ENCODE measurements around the gene OR52J3. TPM values are rescaled to one million over a fixed set of nuclear protein-coding genes. Genes with fewer than 3 reads are reported as not detected.
"Not testable (repeated sequence)": the region's sequence is repeated elsewhere in the genome, so short reads cannot be mapped to it uniquely, and the experiment has no call there.

The OR52J3 gene
- total and polyA plus RNA-seq, 4 donors, result not detected

GRCh38 chr11:5042091-5042490, 4.2 kb upstream of the OR52J3 start:
- Histone ChIP-seq H3K4me3 (ENCODE audit: low read depth, low read length) (no peak overlapping the region), H3K36me3 (ENCODE audit: control insufficient read depth, insufficient read depth, low read length) (no peaks in the 10 kb centered on the region), H3K4me1 (ENCODE audit: control insufficient read depth, insufficient read depth, low read length) (no peaks in the 10 kb centered on the region), H3K27me3 (ENCODE audit: control insufficient read depth, insufficient read depth, low read length) (no peaks in the 10 kb centered on the region), H3K27ac (ENCODE audit: low read depth, low read length) (no peak overlapping the region), H3K9me3 (ENCODE audit: control insufficient read depth, insufficient read depth, low read length) (no peaks in the 10 kb centered on the region)
- no peak for DNase-seq (ENCODE audit: low read depth in 4 of 6, low spot score in 6 of 6)
- no CpG with 5 or more reads among the region's 3 CpGs for WGBS (ENCODE audit: insufficient coverage)

- no peaks in the 10 kb centered on the region for H3K27me3 ChIP-seq (ENCODE audit: control insufficient read depth, insufficient read depth, low read length)
- no peak overlapping the region for H3K27ac ChIP-seq (ENCODE audit: low read depth, low read length)
- H3K36me3 ChIP-seq (ENCODE audit: control insufficient read depth, insufficient read depth, low read length), result no peaks in the 10 kb centered on the region
- no peaks in the 10 kb centered on the region for H3K9me3 ChIP-seq (ENCODE audit: control insufficient read depth, insufficient read depth, low read length)
- no peaks in the 10 kb centered on the region for H3K4me1 ChIP-seq (ENCODE audit: control insufficient read depth, insufficient read depth, low read length)
- no peak overlapping the region for H3K4me3 ChIP-seq (ENCODE audit: low read depth, low read length)
- WGBS (ENCODE audit: insufficient coverage), result no CpG with 5 or more reads among the region's 2 CpGs
- no peak for DNase-seq (ENCODE audit: low read depth in 4 of 6, low spot score in 6 of 6)
Observed at GRCh38 chr11:5043380-5043779, 2.9 kb upstream of the OR52J3 start.

GRCh38 chr11:5046754-5047330, 516 bp downstream of the OR52J3 start:
- Histone ChIP-seq H3K27ac (ENCODE audit: low read depth, low read length) (no peak overlapping the region), H3K4me3 (ENCODE audit: low read depth, low read length) (no peak overlapping the region), H3K36me3 (ENCODE audit: control insufficient read depth, insufficient read depth, low read length) (no peaks in the 10 kb centered on the region), H3K27me3 (ENCODE audit: control insufficient read depth, insufficient read depth, low read length) (no peaks in the 10 kb centered on the region), H3K4me1 (ENCODE audit: control insufficient read depth, insufficient read depth, low read length) (no peaks in the 10 kb centered on the region), H3K9me3 (ENCODE audit: control insufficient read depth, insufficient read depth, low read length) (no peaks in the 10 kb centered on the region)
- DNase-seq (ENCODE audit: low read depth in 4 of 6, low spot score in 6 of 6), result no peak
- 88% methylated on average over 13 of the region's 15 CpGs for WGBS (ENCODE audit: insufficient coverage)

- H3K27ac ChIP-seq (ENCODE audit: low read depth, low read length); H3K4me1 ChIP-seq (ENCODE audit: control insufficient read depth, insufficient read depth, low read length); H3K36me3 ChIP-seq (ENCODE audit: control insufficient read depth, insufficient read depth, low read length); H3K9me3 ChIP-seq (ENCODE audit: control insufficient read depth, insufficient read depth, low read length); DNase-seq (ENCODE audit: low read depth in 4 of 6, low spot score in 6 of 6); H3K27me3 ChIP-seq (ENCODE audit: control insufficient read depth, insufficient read depth, low read length); H3K4me3 ChIP-seq (ENCODE audit: low read depth, low read length): not testable (repeated sequence)
- WGBS (ENCODE audit: insufficient coverage), result 80% methylated on average over 2 of the region's 5 CpGs
Observed at GRCh38 chr11:5058679-5059078, 12.4 kb downstream of the OR52J3 start.

GRCh38 chr11:5059391-5059790, 13.1 kb downstream of the OR52J3 start, which contains the start of gene OR52E2:
TSS of gene OR52E2 (minus strand) at chr11:5059627. CDS start at chr11:5059627, 0 bp downstream.
- Histone ChIP-seq H3K27ac (ENCODE audit: low read depth, low read length) (no peak within 1 kb of the TSS), H3K9me3 (ENCODE audit: control insufficient read depth, insufficient read depth, low read length) (no peaks in the 10 kb centered on the region), H3K4me1 (ENCODE audit: control insufficient read depth, insufficient read depth, low read length) (no peaks in the 10 kb centered on the region), H3K27me3 (ENCODE audit: control insufficient read depth, insufficient read depth, low read length) (no peaks in the 10 kb centered on the region), H3K36me3 (ENCODE audit: control insufficient read depth, insufficient read depth, low read length) (no peaks in the 10 kb centered on the region), H3K4me3 (ENCODE audit: low read depth, low read length) (no peak within 1 kb of the TSS)
- 100% methylated on average over 2 of the region's 3 CpGs for WGBS (ENCODE audit: insufficient coverage)
- DNase-seq (ENCODE audit: low read depth in 4 of 6, low spot score in 6 of 6), result no peak

GRCh38 chr11:5065027-5065426, 18.7 kb downstream of the OR52J3 start:
- no peaks in the 10 kb centered on the region for H3K27me3 ChIP-seq (ENCODE audit: control insufficient read depth, insufficient read depth, low read length)
- H3K4me3 ChIP-seq (ENCODE audit: low read depth, low read length), result no peak overlapping the region
- H3K4me1 ChIP-seq (ENCODE audit: control insufficient read depth, insufficient read depth, low read length), result no peaks in the 10 kb centered on the region
- no peak overlapping the region for H3K27ac ChIP-seq (ENCODE audit: low read depth, low read length)
- no peak for DNase-seq (ENCODE audit: low read depth in 4 of 6, low spot score in 6 of 6)
- H3K9me3 ChIP-seq (ENCODE audit: control insufficient read depth, insufficient read depth, low read length), result no peaks in the 10 kb centered on the region
- H3K36me3 ChIP-seq (ENCODE audit: control insufficient read depth, insufficient read depth, low read length), result no peaks in the 10 kb centered on the region
- 33% methylated on average over 1 of the region's 1 CpG for WGBS (ENCODE audit: insufficient coverage)

GRCh38 chr11:5069272-5069671, 22.9 kb downstream of the OR52J3 start, which contains the start of gene OR52E1:
TSS of gene OR52E1 (plus strand) at chr11:5069572.
- no peaks in the 10 kb centered on the region for H3K27me3 ChIP-seq (ENCODE audit: control insufficient read depth, insufficient read depth, low read length)
- no peaks in the 10 kb centered on the region for H3K36me3 ChIP-seq (ENCODE audit: control insufficient read depth, insufficient read depth, low read length)
- no peak within 1 kb of the TSS for H3K4me3 ChIP-seq (ENCODE audit: low read depth, low read length)
- H3K27ac ChIP-seq (ENCODE audit: low read depth, low read length), result no peak within 1 kb of the TSS
- WGBS (ENCODE audit: insufficient coverage), result no CpG with 5 or more reads among the region's 3 CpGs
- no peaks in the 10 kb centered on the region for H3K9me3 ChIP-seq (ENCODE audit: control insufficient read depth, insufficient read depth, low read length)
- no peaks in the 10 kb centered on the region for H3K4me1 ChIP-seq (ENCODE audit: control insufficient read depth, insufficient read depth, low read length)
- no peak for DNase-seq (ENCODE audit: low read depth in 4 of 6, low spot score in 6 of 6)

- Histone ChIP-seq H3K36me3 (ENCODE audit: control insufficient read depth, insufficient read depth, low read length) (no peaks in the 10 kb centered on the region), H3K4me1 (ENCODE audit: control insufficient read depth, insufficient read depth, low read length) (no peaks in the 10 kb centered on the region), H3K27ac (ENCODE audit: low read depth, low read length) (no peak overlapping the region), H3K4me3 (ENCODE audit: low read depth, low read length) (no peak overlapping the region), H3K27me3 (ENCODE audit: control insufficient read depth, insufficient read depth, low read length) (no peaks in the 10 kb centered on the region), H3K9me3 (ENCODE audit: control insufficient read depth, insufficient read depth, low read length) (no peaks in the 10 kb centered on the region)
- no CpG with 5 or more reads among the region's 3 CpGs for WGBS (ENCODE audit: insufficient coverage)
- no peak for DNase-seq (ENCODE audit: low read depth in 4 of 6, low spot score in 6 of 6)
Observed at GRCh38 chr11:5071799-5072198, 25.5 kb downstream of the OR52J3 start.

GRCh38 chr11:5081405-5081804, 35.1 kb downstream of the OR52J3 start:
- no peaks in the 10 kb centered on the region for H3K4me1 ChIP-seq (ENCODE audit: control insufficient read depth, insufficient read depth, low read length)
- no peaks in the 10 kb centered on the region for H3K27me3 ChIP-seq (ENCODE audit: control insufficient read depth, insufficient read depth, low read length)
- no peak for DNase-seq (ENCODE audit: low read depth in 4 of 6, low spot score in 6 of 6)
- no peaks in the 10 kb centered on the region for H3K36me3 ChIP-seq (ENCODE audit: control insufficient read depth, insufficient read depth, low read length)
- H3K27ac ChIP-seq (ENCODE audit: low read depth, low read length), result no peak overlapping the region
- no peak overlapping the region for H3K4me3 ChIP-seq (ENCODE audit: low read depth, low read length)
- H3K9me3 ChIP-seq (ENCODE audit: control insufficient read depth, insufficient read depth, low read length), result no peaks in the 10 kb centered on the region
- WGBS (ENCODE audit: insufficient coverage), result no CpG with 5 or more reads among the region's 2 CpGs

GRCh38 chr11:5083602-5084001, 37.3 kb downstream of the OR52J3 start:
- H3K27ac ChIP-seq (ENCODE audit: low read depth, low read length), result no peak overlapping the region
- no peak overlapping the region for H3K4me3 ChIP-seq (ENCODE audit: low read depth, low read length)
- H3K9me3 ChIP-seq (ENCODE audit: control insufficient read depth, insufficient read depth, low read length), result no peaks in the 10 kb centered on the region
- DNase-seq (ENCODE audit: low read depth in 4 of 6, low spot score in 6 of 6), result no peak
- H3K36me3 ChIP-seq (ENCODE audit: control insufficient read depth, insufficient read depth, low read length), result no peaks in the 10 kb centered on the region
- no peaks in the 10 kb centered on the region for H3K27me3 ChIP-seq (ENCODE audit: control insufficient read depth, insufficient read depth, low read length)
- no peaks in the 10 kb centered on the region for H3K4me1 ChIP-seq (ENCODE audit: control insufficient read depth, insufficient read depth, low read length)
